OCI-M1 (cell line): ENCODE results near the gene ARMC2.
A peak's percentile ranks its signal among the peaks of the same experiment; 100 is the strongest.
"Not testable (repeated sequence)": the region's sequence is repeated elsewhere in the genome, so short reads cannot be mapped to it uniquely, and the experiment has no call there.

Source experiments
- DNase-seq: peaks from one replicate; lab custom pipeline; 2025; lab: John Stamatoyannopoulos, UW

The ARMC2 gene

DNA sequence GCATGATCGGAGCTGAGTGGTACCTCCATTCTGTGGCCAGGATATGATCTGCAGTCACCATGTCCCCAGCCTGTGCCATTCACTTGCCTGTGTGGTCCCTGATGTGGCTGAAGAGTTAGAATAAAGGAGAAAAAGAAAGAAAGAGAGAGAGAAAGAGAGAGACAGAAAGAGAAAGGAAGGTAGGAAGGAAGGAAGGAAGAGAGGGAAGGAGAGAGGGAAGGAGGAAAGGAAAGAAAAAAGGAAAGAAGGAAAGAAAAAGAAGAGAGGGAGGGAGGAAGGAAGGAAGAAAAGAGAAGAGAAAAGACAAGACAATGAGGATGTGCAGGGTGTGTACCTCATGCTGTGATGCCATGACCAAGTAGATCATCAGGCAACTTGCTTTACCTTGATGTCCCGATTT is 22.1 kb downstream of the ARMC2 start:
- DNase-seq, result no peak

- no peak for DNase-seq
These were observed 23.9 kb downstream of the ARMC2 start for GRCh38 chr6:108872141-108872557.

GRCh38 chr6:108872575-108872974 is 24.4 kb downstream of the ARMC2 start:
- DNase-seq, result no peak

DNA sequence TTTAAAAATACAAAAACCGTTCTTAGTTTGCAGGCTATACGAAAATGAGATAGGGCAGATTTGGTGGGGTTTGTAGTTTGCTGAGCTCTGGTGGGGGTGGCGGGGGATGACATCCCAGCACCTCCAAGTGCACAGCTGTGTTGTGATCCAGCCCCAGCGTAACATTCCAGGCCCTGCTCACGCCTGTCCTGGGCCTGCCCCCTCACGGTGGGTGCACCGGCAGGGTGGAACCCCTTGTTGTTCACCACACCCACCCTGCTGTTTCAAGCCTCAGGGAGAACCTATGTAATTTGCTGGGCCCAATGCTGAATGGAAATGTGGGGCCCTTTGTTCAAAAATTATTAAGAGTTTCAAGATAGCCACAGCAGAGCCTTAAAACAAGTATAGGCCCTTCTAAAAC is 25.0 kb downstream of the ARMC2 start:
- no peak for DNase-seq

DNA sequence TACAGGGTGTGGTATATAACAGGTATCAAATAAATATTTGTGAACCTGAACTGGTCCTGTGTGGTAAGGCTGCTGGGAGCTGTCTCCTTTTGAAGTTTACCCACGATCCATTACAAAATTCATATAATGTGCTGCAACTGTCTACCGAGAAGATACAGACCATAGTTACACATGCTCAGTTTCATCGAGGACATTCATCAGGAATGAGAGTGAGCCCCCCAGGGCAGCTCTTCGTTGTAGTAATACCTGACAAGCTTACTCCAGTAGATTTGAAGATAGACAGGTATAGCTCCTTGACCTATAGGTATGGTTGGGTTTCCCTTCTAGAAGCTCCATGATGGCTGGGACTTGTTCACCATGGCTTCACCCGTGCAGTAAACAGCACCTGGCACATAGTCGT is 25.7 kb downstream of the ARMC2 start:
- DNase-seq, result no peak

DNA sequence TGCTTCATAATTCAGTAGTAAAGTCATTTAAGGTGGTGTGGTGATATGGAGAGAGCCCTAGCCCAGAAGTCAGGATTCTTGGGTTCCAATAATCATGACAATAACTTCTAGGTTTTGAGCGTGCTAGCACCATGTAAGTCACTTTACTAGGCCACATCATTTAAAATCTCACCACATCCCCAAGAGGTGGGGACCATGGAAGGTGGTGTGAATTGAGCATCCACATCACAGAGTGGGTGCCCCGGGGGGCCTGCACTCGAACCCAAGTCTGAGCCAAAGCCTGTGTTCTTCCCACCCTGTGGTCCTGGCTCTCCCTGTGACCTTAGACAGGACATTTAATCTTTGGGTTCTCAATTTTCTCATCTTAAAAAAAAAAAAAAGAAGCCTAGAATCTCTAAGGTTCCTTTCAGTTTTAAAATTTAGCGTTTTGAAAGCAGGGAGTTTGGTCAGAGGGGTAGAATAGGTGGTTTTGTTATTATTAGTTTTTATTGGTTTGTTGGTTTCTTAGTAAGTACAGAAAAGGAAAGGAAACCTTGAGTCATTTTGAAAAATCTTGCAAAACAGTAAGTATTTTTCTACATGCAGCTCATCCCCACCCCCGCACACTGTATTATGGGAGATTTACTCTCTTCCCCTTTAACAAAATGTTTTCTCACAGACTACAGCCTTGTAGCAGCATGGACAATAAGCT is 26.4 kb downstream of the ARMC2 start:
- DNase-seq, result peak; percentile 47

- DNase-seq, result no peak
These were observed 26.9 kb downstream of the ARMC2 start for GRCh38 chr6:108875161-108875555.

DNA sequence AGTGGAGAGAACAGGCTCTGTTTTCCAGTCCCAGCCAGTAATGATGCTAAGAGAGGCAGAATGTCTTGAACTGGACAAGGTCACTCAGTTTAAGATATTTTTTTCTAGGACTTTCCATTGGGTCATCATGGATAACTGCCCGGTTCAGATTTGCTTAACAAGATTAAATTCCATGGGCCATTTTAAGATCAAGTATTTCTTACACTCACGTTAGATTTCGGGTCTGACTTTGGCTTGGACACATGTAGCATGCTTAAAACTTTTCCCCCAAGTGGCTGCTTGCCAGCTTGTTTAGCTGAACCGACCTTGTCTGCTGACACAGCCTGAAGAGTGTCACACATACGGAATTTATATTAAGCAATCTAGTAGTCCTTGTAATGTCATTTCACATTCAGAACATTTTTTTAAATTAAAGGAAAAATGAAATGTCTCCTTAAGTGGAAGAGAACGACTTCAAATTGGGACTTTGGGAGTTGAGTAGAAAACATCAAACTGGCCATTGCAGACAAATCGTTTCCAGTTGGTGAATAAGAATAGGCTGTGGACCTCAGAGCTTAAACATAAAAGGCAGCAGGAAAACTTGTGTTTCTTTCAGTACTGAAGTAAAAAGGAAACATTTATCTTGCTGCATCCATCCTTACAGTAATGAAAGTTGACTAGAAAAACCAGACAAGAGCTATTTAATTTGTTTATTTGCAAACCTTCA is 29.0 kb downstream of the ARMC2 start:
- DNase-seq, result no peak

DNA sequence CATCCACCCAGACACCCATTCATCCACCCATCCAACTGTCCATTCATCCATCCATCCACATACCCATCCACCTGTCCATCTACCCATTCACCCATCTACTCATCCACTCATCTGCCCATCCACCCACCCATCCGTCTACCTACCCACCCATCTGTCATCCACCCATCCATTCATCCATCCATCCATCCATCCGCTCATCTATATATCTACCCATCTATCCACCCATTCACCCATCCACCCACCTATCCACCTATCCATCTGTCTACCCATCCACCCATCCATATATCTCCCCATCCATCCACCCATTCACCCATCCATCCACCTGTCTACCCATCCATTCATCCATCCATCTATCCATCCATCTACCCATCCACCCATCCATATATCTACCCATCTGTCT is 30.7 kb downstream of the ARMC2 start:
- DNase-seq, result no peak

DNA sequence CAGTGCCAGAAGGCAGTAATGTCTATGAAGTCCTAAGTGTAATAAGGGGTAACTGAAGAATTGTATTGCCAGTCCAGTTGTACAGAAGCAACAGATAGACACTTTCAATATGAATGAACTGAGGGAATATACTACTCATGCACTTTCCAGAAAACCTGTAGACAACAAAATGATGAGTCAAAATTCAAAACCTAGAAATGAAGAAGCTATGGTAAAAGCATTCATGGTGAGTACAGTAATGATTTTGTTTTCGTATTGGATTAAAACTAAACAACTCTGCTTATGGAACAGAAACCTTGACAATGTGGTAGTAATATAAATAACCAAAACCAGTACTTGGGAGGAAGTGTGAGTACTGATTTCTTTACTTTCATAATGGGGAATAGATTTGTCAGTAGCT is 35.0 kb downstream of the ARMC2 start:
- no peak for DNase-seq

DNA sequence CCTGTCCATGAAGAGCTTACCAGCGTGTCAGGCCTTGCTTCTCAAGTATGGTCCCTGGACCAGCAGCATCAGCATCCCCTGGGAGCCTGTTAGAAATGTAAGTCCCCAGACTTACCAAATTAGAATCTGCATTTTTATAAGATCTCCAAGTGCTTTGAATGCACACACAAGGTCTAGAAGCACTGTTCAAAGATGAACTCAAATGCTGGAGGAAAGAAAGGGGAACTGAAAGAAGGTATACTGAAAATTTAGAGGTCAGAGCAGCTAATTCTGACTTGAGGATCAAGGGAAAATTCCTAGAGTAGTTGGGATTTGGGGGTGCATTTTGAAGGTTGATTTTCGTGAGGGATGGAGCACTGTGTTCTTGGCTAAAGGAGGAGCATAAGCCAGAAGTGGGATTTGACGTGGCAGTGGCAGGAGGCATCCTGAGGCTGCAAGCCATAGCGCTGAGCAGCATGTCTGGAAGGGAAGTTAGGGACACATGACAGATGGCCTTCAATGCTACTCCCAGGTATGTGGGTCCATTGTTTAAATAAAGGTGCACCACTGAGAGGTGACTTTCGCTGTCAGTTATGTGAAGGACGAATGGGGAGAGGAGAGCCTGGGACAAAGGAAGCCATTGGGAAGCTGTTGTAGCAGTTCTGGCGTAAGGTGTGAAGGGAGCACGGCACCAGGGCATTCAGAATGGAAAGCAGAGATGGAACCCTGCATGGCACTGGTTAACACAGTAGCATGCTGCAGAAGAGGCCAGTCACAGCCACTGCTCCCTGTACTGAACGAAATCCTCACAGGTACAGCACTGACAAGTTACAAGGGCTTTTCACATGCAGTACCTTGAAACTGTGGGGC is 36.2 kb downstream of the ARMC2 start:
- DNase-seq, result no peak

DNA sequence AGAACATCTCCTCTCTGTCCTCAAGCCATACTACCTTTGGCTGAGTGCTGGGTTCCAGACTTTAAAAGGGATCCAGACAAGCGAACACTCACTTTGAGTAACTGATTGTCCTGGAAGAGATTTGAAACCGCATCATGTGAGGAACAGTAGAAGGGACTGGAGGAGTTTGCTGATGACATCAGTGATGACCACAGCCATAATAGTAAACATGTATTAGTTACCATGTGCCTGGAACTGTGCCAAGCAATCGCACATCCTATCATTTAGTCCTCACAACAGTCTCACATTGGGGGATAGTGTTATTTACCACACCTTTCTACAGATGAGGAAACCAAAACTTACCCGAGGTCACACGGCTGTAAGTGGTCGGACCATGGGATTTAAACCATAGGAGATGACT is 39.8 kb downstream of the ARMC2 start:
- no peak for DNase-seq

GRCh38 chr6:108888745-108889144 is 40.5 kb downstream of the ARMC2 start:
- no peak for DNase-seq

- DNase-seq, result not testable (repeated sequence)
These were observed 42.7 kb downstream of the ARMC2 start for GRCh38 chr6:108890898-108891297.

GRCh38 chr6:108895571-108895970 is 47.3 kb downstream of the ARMC2 start:
- no peak for DNase-seq

GRCh38 chr6:108896111-108896661 is 48.0 kb downstream of the ARMC2 start:
- no peak for DNase-seq

DNA sequence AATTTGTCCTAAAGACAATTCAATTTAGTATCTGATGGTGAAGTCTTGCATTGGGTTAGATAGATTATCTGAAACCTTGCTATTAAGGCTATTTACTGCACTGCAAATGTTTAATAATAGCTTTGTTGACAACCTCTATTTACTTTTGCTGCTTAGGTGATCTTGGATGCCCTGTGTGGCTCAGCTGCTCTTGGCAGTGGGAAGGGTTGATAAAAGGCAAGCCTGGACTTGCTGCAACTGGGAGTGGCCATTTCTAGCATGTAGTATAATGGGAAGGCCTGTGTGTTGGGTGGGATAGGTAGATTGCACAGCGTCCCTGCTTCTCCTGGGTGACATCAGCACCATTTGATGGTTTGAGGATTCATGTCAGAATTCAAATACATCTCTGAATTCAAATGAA is 49.1 kb downstream of the ARMC2 start:
- no peak for DNase-seq

- peak; percentile 55 for DNase-seq
These were observed 54.2 kb downstream of the ARMC2 start for GRCh38 chr6:108902382-108902792.

DNA sequence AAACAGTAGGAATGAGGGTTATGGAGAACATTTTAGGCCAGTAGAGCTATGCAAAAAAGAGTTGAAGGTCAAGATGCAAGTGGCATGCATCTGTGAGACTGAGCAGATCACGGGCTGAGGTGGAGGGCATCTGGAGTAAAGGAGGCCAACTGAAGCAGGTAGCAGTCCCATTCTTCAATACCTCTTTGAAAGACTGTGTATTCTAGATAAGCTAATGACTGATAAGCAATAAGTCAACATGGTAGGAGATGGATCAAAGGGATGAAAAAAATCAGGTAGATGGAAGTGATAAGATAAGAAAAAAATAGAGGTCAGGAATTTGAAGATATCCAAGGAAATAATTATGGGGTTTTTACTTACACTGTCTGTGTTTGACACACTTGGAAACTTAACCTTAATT is 55.6 kb downstream of the ARMC2 start:
- DNase-seq, result no peak

DNA sequence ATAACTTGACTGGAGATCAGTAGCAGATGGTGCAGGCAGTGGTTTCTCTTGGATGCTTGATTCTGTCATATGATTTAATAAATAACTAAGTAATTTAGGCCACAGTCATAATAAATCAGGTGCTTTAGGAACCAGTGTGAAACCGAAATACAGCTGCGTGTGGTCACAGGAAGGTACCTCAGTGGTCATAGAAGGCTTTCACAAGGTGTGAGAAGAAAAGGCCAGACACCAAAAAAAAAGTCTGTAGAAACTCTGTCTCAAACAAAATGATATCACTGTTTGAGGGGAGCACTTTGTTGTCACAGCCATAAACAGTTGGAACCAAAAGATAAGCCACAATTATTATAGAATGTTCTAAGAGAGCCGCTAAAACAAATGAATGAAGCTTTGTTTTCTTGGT is 56.5 kb downstream of the ARMC2 start:
- peak; percentile 21 for DNase-seq

DNA sequence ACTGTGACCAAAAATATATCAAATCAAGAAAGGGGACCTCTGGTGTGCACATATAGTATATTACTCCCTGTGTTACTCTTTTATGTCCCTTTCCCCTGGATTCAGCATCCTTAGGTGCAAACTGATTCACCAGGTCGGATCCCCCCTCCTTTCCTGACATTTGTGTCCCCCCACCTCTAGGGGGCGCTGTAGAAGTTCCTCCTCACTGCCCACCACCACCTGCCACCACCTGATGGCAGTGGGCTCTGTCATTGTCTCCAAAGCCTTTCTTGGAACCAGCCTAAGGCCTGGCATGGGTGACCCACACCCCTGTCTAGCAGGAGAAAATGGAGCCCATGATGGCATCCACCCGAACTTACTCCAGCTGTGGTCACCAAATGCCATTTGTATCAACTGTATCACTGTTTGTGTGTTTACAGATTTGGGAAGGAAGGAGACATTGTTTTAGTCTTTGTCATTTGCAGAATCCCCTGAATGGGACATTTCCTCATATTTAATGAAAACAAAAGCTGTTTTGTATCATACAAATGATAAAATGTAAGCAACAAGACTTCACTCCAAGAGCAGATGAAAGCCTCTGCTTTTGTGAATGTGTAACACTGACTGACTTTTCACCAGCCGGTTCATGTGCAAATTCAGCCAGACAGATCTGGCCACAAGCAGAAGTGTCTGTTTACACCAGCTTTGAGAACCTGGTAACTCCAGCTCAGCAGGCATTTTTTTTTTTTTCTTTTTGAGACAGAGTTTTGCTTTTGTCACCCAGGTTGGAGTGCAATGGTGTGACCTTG is 66.2 kb downstream of the ARMC2 start:
- DNase-seq, result peak; percentile 83

GRCh38 chr6:108915258-108915657 is 67.0 kb downstream of the ARMC2 start:
- DNase-seq, result no peak
